Loucy (cell line): Measurements from ENCODE around the gene CDRT4.
"Not testable (repeated sequence)": the region's sequence is repeated elsewhere in the genome, so short reads cannot be mapped to it uniquely, and the experiment has no call there.

Experiments used
- H2AFZ ChIP-seq: fragments of 200-600 bp; sonication (generic); 2 replicates; pipeline ENCODE4 v1.6.0; 2016; ENCODE audit warnings: antibody characterized with exemption, mild to moderate bottlenecking, low read length, moderate library complexity
- H3F3A ChIP-seq: fragments of 200-600 bp; 2 replicates; pipeline ENCODE4 v1.6.0; 2016; ENCODE audit warnings: antibody characterized with exemption, low read depth, mild to moderate bottlenecking
- H3K27me3 ChIP-seq: fragments of 200-600 bp; sonication (generic); 2 replicates; pipeline ENCODE4 v1.6.1; 2014; ENCODE audit warnings: low read length, mild to moderate bottlenecking; ENCODE audit not compliant: insufficient read depth, poor library complexity, severe bottlenecking
- H3K36me3 ChIP-seq: fragments of 200-600 bp; sonication (generic); 2 replicates; pipeline ENCODE4 v1.6.1; 2016; ENCODE audit warnings: low read length; ENCODE audit not compliant: insufficient read depth
- H3K4me1 ChIP-seq: fragments of 200-600 bp; sonication (generic); 2 replicates; pipeline ENCODE4 v1.5.1; 2014; ENCODE audit warnings: low read length, mild to moderate bottlenecking; ENCODE audit not compliant: insufficient read depth, poor library complexity, severe bottlenecking
- H3K4me2 ChIP-seq: fragments of 200-600 bp; sonication (generic); 2 replicates; pipeline ENCODE4 v1.6.0; 2014; ENCODE audit warnings: antibody characterized with exemption, low read length, low read depth, mild to moderate bottlenecking; ENCODE audit not compliant: poor library complexity, severe bottlenecking
- H3K4me3 ChIP-seq: fragments of 200-600 bp; sonication (generic); 2 replicates; pipeline ENCODE4 v1.5.1; 2014; ENCODE audit warnings: low read length, mild to moderate bottlenecking, mixed read lengths; ENCODE audit not compliant: poor library complexity, severe bottlenecking
- H3K79me2 ChIP-seq: fragments of 200-600 bp; sonication (generic); 2 replicates; pipeline ENCODE4 v1.6.1; 2014; ENCODE audit warnings: low read length; ENCODE audit not compliant: insufficient read depth
- H3K9ac ChIP-seq: fragments of 200-600 bp; sonication (generic); 2 replicates; pipeline ENCODE4 v1.6.0; 2014; ENCODE audit warnings: mild to moderate bottlenecking, low read depth, low read length, moderate library complexity; ENCODE audit not compliant: poor library complexity, severe bottlenecking
- H3K9me2 ChIP-seq: fragments of 200-600 bp; sonication (generic); replicated peaks from 2 replicates; pipeline ENCODE4 v1.6.1; 2016; ENCODE audit warnings: low read depth, low read length, mixed read lengths
- H3K9me3 ChIP-seq: fragments of 200-600 bp; sonication (generic); 2 replicates; pipeline ENCODE4 v1.6.1; 2014; ENCODE audit warnings: mild to moderate bottlenecking, antibody characterized with exemption, low read length, low read depth; ENCODE audit not compliant: insufficient read depth
- H4K20me1 ChIP-seq: fragments of 200-600 bp; sonication (generic); 2 replicates; pipeline ENCODE4 v1.6.0; 2014; ENCODE audit warnings: antibody characterized with exemption, low read length, mild to moderate bottlenecking; ENCODE audit not compliant: insufficient read depth, poor library complexity, severe bottlenecking
- CTCF ChIP-seq: fragments of 200-600 bp; sonication (generic); conservative IDR thresholded peaks from 2 replicates; pipeline ENCODE4 v1.5.1; 2014; ENCODE audit warnings: mild to moderate bottlenecking, antibody characterized with exemption, low read length
- EZH2phosphoT487 ChIP-seq: fragments of 200-600 bp; IDR thresholded peaks from 2 replicates; pipeline ENCODE4 v1.6.1; 2018; ENCODE audit warnings: antibody characterized with exemption, mild to moderate bottlenecking, moderate library complexity, borderline replicate concordance

CDRT4 gene

GRCh38 chr17:15508466-15508865, 41.0 kb upstream of the CDRT4 start:
- H3K4me3 ChIP-seq: no peak overlapping the region
- no peaks in the 10 kb centered on the region for H3K27me3 ChIP-seq
- no peaks in the 10 kb centered on the region for H3K79me2 ChIP-seq
- TF ChIP-seq CTCF (no peak), EZH2phosphoT487 (no peak)
- no peak overlapping the region for H2AFZ ChIP-seq
- H3K9ac ChIP-seq: no peak overlapping the region
- H3F3A ChIP-seq: no peaks in the 10 kb centered on the region
- H3K4me2 ChIP-seq: no peak overlapping the region
- no peaks in the 10 kb centered on the region for H3K36me3 ChIP-seq
- no peaks in the 10 kb centered on the region for H4K20me1 ChIP-seq
- no peaks in the 10 kb centered on the region for H3K9me3 ChIP-seq
- H3K4me1 ChIP-seq: no peaks in the 10 kb centered on the region
- H3K9me2 ChIP-seq: no peaks in the 10 kb centered on the region

- Histone ChIP-seq H3K79me2 (no peaks in the 10 kb centered on the region), H3K9me2 (no peaks in the 10 kb centered on the region), H3K4me2 (no peak overlapping the region), H3K4me1 (no peaks in the 10 kb centered on the region), H2AFZ (no peak overlapping the region), H3K9me3 (no peaks in the 10 kb centered on the region), H3K27me3 (no peaks in the 10 kb centered on the region), H4K20me1 (no peaks in the 10 kb centered on the region), H3K36me3 (no peaks in the 10 kb centered on the region), H3F3A (no peaks in the 10 kb centered on the region), H3K4me3 (no peak overlapping the region), H3K9ac (no peak overlapping the region)
- TF ChIP-seq EZH2phosphoT487 (no peak), CTCF (no peak)
These were observed 40.5 kb upstream of the CDRT4 start for GRCh38 chr17:15507896-15508295.

- Histone ChIP-seq H3K9ac (no peak overlapping the region), H3K9me2 (no peaks in the 10 kb centered on the region), H3K9me3 (no peaks in the 10 kb centered on the region), H3K4me1 (no peaks in the 10 kb centered on the region), H3K36me3 (no peaks in the 10 kb centered on the region), H3K4me3 (no peak overlapping the region), H4K20me1 (no peaks in the 10 kb centered on the region), H2AFZ (no peak overlapping the region), H3K4me2 (no peak overlapping the region), H3F3A (no peaks in the 10 kb centered on the region), H3K27me3 (no peaks in the 10 kb centered on the region), H3K79me2 (no peaks in the 10 kb centered on the region)
- TF ChIP-seq EZH2phosphoT487: no peak
- TF ChIP-seq CTCF: no peak
These were observed 39.6 kb upstream of the CDRT4 start for GRCh38 chr17:15507001-15507400.

GRCh38 chr17:15505708-15506107, 38.3 kb upstream of the CDRT4 start:
- not testable (repeated sequence) for H2AFZ ChIP-seq, H3K36me3 ChIP-seq, H3K27me3 ChIP-seq, H3K4me3 ChIP-seq, H4K20me1 ChIP-seq, H3K9me2 ChIP-seq, H3K4me2 ChIP-seq, H3K9me3 ChIP-seq, H3K4me1 ChIP-seq, H3K9ac ChIP-seq, H3F3A ChIP-seq, H3K79me2 ChIP-seq
